ENCODE data around the gene INPP5F.
A peak's percentile ranks its signal among the peaks of the same experiment; 100 is the strongest.
"Not testable (repeated sequence)": the region's sequence is repeated elsewhere in the genome, so short reads cannot be mapped to it uniquely, and the experiment has no call there.

The INPP5F gene

GRCh38 chr10:119783665-119784027, 57.8 kb downstream of the INPP5F start:
- DNase-seq (ENCODE audit: low read depth) = peak; percentile 23
- H3K4me3 ChIP-seq (ENCODE audit: low read depth, low read length) = no peak overlapping the region
- TF ChIP-seq CTCF (IDR thresholded peaks at IDR 0.05; ENCODE audit: insufficient read depth, low read depth, low read length, missing control alignments) = no peak

GRCh38 chr10:119784340-119785067, 58.7 kb downstream of the INPP5F start:
- no peak for TF ChIP-seq CTCF (IDR thresholded peaks at IDR 0.05; ENCODE audit: insufficient read depth, low read depth, low read length, missing control alignments)
- DNase-seq (ENCODE audit: low read depth) = peak; percentile 73
- no peak overlapping the region for H3K4me3 ChIP-seq (ENCODE audit: low read depth, low read length)

GRCh38 chr10:119786117-119786769, 60.4 kb downstream of the INPP5F start:
- TF ChIP-seq CTCF (IDR thresholded peaks at IDR 0.05; ENCODE audit: insufficient read depth, low read depth, low read length, missing control alignments) = no peak
- DNase-seq (ENCODE audit: low read depth) = no peak
- H3K4me3 ChIP-seq (ENCODE audit: low read depth, low read length) = no peak overlapping the region

- H3K4me3 ChIP-seq (ENCODE audit: low read depth, low read length); DNase-seq (ENCODE audit: low read depth): not testable (repeated sequence)
Observed at GRCh38 chr10:119795101-119795500, 69.3 kb downstream of the INPP5F start.

- no peak overlapping the region for H3K4me3 ChIP-seq (ENCODE audit: low read depth, low read length)
- TF ChIP-seq CTCF (IDR thresholded peaks at IDR 0.05; ENCODE audit: insufficient read depth, low read depth, low read length, missing control alignments) = no peak
- DNase-seq (ENCODE audit: low read depth) = no peak
Observed at GRCh38 chr10:119796039-119796438, 70.2 kb downstream of the INPP5F start.

- DNase-seq (ENCODE audit: low read depth) = no peak
- H3K4me3 ChIP-seq (ENCODE audit: low read depth, low read length) = no peak overlapping the region
- no peak for TF ChIP-seq CTCF (IDR thresholded peaks at IDR 0.05; ENCODE audit: insufficient read depth, low read depth, low read length, missing control alignments)
Observed at GRCh38 chr10:119801176-119801575, 75.3 kb downstream of the INPP5F start.

GRCh38 chr10:119801998-119802538, 76.2 kb downstream of the INPP5F start:
- DNase-seq (ENCODE audit: low read depth) = peak; percentile 57
- no peak for TF ChIP-seq CTCF (IDR thresholded peaks at IDR 0.05; ENCODE audit: insufficient read depth, low read depth, low read length, missing control alignments)
- no peak overlapping the region for H3K4me3 ChIP-seq (ENCODE audit: low read depth, low read length)

Measured in GM12865 (cell line).